Activated CD4-positive, alpha-beta T cell treated with anti-CD3 and anti-CD28 coated beads, Interleukin-2, Interleukin-4, amounts not matched to agents 100 ng/mL and 50 ng/mL, durations not matched to agents 16 hours and 8 hours (primary cell): ENCODE data around the gene SRP9.
A peak's percentile ranks its signal among the peaks of the same experiment; 100 is the strongest.

Source experiments
- DNase-seq: peaks from one replicate; pipeline ENCODE4 v3.0.0-alpha.2; 2020; ENCODE audit warnings: low spot score

The SRP9 gene

GRCh38 chr1:225777583-225778336, at the start of gene SRP9:
Gene SRP9, plus strand, starts transcription at chr1:225777826. Its CDS starts 115 bp downstream, at chr1:225777941.
- peak; percentile 100 for DNase-seq

GRCh38 chr1:225731491-225731890, 46.1 kb upstream of the SRP9 start:
- no peak for DNase-seq

GRCh38 chr1:225733254-225733653, 44.4 kb upstream of the SRP9 start:
- no peak for DNase-seq

- no peak for DNase-seq
These were observed 42.1 kb upstream of the SRP9 start for GRCh38 chr1:225735252-225736149.

- no peak for DNase-seq
These were observed 41.1 kb upstream of the SRP9 start for GRCh38 chr1:225736437-225737098.

GRCh38 chr1:225737161-225737560, 40.5 kb upstream of the SRP9 start:
- DNase-seq, result no peak

GRCh38 chr1:225737866-225738265, 39.8 kb upstream of the SRP9 start:
- DNase-seq, result no peak

- DNase-seq, result no peak
These were observed 38.9 kb upstream of the SRP9 start for GRCh38 chr1:225738763-225739162.

GRCh38 chr1:225739542-225740107, 38.0 kb upstream of the SRP9 start:
- no peak for DNase-seq

- no peak for DNase-seq
These were observed 32.9 kb upstream of the SRP9 start for GRCh38 chr1:225744745-225745144.

GRCh38 chr1:225745273-225745672, 32.4 kb upstream of the SRP9 start:
- DNase-seq, result no peak

- no peak for DNase-seq
These were observed 31.1 kb upstream of the SRP9 start for GRCh38 chr1:225746361-225747179.

- no peak for DNase-seq
These were observed 30.1 kb upstream of the SRP9 start for GRCh38 chr1:225747566-225747965.

- no peak for DNase-seq
These were observed 29.1 kb upstream of the SRP9 start for GRCh38 chr1:225748529-225748928.

- DNase-seq, result no peak
These were observed 27.9 kb upstream of the SRP9 start for GRCh38 chr1:225749706-225750105.

GRCh38 chr1:225750420-225750819, 27.2 kb upstream of the SRP9 start:
- no peak for DNase-seq

GRCh38 chr1:225750875-225751824, 26.5 kb upstream of the SRP9 start:
- no peak for DNase-seq

- DNase-seq, result no peak
These were observed 25.4 kb upstream of the SRP9 start for GRCh38 chr1:225752245-225752644.

GRCh38 chr1:225754940-225755641, 22.5 kb upstream of the SRP9 start:
- no peak for DNase-seq
